ENCODE measurements around the gene CDKN2B-AS1.

DNA sequence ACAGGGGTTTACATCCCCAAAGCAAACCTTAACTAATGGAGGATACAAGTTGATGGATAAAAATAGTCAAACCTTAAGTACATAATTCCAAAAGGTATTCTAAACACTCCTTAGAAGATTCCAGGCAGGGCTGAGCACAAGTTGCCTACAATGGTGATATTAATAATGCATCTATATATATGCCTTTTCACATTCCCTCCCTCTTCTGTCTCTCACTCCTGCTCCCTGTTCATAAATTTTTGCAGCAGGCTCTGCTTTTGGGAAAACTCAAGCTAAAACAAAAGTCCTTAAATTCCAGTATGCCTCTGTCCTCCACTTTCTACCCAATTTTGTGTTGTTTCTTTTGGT is 153.9 kb downstream of the CDKN2B-AS1 start:
- TF ChIP-seq, protein P1, sequence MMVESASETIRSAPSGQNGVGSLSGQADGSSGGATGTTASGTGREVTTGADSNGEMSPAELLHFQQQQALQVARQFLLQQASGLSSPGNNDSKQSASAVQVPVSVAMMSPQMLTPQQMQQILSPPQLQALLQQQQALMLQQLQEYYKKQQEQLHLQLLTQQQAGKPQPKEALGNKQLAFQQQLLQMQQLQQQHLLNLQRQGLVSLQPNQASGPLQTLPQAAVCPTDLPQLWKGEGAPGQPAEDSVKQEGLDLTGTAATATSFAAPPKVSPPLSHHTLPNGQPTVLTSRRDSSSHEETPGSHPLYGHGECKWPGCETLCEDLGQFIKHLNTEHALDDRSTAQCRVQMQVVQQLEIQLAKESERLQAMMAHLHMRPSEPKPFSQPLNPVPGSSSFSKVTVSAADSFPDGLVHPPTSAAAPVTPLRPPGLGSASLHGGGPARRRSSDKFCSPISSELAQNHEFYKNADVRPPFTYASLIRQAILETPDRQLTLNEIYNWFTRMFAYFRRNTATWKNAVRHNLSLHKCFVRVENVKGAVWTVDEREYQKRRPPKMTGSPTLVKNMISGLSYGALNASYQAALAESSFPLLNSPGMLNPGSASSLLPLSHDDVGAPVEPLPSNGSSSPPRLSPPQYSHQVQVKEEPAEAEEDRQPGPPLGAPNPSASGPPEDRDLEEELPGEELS (CRISPR knock-in tag; IDR thresholded peaks at IDR 0.05) = no peak
- TF ChIP-seq, protein P2, sequence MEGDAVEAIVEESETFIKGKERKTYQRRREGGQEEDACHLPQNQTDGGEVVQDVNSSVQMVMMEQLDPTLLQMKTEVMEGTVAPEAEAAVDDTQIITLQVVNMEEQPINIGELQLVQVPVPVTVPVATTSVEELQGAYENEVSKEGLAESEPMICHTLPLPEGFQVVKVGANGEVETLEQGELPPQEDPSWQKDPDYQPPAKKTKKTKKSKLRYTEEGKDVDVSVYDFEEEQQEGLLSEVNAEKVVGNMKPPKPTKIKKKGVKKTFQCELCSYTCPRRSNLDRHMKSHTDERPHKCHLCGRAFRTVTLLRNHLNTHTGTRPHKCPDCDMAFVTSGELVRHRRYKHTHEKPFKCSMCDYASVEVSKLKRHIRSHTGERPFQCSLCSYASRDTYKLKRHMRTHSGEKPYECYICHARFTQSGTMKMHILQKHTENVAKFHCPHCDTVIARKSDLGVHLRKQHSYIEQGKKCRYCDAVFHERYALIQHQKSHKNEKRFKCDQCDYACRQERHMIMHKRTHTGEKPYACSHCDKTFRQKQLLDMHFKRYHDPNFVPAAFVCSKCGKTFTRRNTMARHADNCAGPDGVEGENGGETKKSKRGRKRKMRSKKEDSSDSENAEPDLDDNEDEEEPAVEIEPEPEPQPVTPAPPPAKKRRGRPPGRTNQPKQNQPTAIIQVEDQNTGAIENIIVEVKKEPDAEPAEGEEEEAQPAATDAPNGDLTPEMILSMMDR (IDR thresholded peaks at IDR 0.05) = no peak
- TF ChIP-seq, protein P3, sequence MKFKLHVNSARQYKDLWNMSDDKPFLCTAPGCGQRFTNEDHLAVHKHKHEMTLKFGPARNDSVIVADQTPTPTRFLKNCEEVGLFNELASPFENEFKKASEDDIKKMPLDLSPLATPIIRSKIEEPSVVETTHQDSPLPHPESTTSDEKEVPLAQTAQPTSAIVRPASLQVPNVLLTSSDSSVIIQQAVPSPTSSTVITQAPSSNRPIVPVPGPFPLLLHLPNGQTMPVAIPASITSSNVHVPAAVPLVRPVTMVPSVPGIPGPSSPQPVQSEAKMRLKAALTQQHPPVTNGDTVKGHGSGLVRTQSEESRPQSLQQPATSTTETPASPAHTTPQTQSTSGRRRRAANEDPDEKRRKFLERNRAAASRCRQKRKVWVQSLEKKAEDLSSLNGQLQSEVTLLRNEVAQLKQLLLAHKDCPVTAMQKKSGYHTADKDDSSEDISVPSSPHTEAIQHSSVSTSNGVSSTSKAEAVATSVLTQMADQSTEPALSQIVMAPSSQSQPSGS (CRISPR knock-in tag; IDR thresholded peaks at IDR 0.05; ENCODE audit: borderline replicate concordance, low read depth) = no peak
- TF ChIP-seq, protein P4, sequence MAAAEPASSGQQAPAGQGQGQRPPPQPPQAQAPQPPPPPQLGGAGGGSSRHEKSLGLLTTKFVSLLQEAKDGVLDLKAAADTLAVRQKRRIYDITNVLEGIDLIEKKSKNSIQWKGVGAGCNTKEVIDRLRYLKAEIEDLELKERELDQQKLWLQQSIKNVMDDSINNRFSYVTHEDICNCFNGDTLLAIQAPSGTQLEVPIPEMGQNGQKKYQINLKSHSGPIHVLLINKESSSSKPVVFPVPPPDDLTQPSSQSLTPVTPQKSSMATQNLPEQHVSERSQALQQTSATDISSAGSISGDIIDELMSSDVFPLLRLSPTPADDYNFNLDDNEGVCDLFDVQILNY (CRISPR knock-in tag; IDR thresholded peaks at IDR 0.05) = no peak
- TF ChIP-seq ZNF138 (CRISPR knock-in tag; conservative IDR thresholded peaks at IDR 0.05) = no peak
- no peak for TF ChIP-seq CREM (CRISPR knock-in tag; IDR thresholded peaks at IDR 0.05)
- TF ChIP-seq TEAD4 (CRISPR knock-in tag; IDR thresholded peaks at IDR 0.05) = no peak
- TF ChIP-seq ZNF396 (CRISPR knock-in tag; IDR thresholded peaks at IDR 0.05; ENCODE audit: borderline replicate concordance) = no peak
- TF ChIP-seq, protein P5, sequence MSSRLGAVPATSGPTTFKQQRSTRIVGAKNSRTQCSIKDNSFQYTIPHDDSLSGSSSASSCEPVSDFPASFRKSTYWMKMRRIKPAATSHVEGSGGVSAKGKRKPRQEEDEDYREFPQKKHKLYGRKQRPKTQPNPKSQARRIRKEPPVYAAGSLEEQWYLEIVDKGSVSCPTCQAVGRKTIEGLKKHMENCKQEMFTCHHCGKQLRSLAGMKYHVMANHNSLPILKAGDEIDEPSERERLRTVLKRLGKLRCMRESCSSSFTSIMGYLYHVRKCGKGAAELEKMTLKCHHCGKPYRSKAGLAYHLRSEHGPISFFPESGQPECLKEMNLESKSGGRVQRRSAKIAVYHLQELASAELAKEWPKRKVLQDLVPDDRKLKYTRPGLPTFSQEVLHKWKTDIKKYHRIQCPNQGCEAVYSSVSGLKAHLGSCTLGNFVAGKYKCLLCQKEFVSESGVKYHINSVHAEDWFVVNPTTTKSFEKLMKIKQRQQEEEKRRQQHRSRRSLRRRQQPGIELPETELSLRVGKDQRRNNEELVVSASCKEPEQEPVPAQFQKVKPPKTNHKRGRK (CRISPR knock-in tag; IDR thresholded peaks at IDR 0.05; ENCODE audit: borderline replicate concordance) = no peak
- TF ChIP-seq ESRRA (CRISPR knock-in tag; IDR thresholded peaks at IDR 0.05; ENCODE audit: borderline replicate concordance) = no peak
- TF ChIP-seq, protein P6, sequence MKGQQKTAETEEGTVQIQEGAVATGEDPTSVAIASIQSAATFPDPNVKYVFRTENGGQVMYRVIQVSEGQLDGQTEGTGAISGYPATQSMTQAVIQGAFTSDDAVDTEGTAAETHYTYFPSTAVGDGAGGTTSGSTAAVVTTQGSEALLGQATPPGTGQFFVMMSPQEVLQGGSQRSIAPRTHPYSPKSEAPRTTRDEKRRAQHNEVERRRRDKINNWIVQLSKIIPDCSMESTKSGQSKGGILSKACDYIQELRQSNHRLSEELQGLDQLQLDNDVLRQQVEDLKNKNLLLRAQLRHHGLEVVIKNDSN (CRISPR knock-in tag; IDR thresholded peaks at IDR 0.05) = no peak
- TF ChIP-seq, protein P7, sequence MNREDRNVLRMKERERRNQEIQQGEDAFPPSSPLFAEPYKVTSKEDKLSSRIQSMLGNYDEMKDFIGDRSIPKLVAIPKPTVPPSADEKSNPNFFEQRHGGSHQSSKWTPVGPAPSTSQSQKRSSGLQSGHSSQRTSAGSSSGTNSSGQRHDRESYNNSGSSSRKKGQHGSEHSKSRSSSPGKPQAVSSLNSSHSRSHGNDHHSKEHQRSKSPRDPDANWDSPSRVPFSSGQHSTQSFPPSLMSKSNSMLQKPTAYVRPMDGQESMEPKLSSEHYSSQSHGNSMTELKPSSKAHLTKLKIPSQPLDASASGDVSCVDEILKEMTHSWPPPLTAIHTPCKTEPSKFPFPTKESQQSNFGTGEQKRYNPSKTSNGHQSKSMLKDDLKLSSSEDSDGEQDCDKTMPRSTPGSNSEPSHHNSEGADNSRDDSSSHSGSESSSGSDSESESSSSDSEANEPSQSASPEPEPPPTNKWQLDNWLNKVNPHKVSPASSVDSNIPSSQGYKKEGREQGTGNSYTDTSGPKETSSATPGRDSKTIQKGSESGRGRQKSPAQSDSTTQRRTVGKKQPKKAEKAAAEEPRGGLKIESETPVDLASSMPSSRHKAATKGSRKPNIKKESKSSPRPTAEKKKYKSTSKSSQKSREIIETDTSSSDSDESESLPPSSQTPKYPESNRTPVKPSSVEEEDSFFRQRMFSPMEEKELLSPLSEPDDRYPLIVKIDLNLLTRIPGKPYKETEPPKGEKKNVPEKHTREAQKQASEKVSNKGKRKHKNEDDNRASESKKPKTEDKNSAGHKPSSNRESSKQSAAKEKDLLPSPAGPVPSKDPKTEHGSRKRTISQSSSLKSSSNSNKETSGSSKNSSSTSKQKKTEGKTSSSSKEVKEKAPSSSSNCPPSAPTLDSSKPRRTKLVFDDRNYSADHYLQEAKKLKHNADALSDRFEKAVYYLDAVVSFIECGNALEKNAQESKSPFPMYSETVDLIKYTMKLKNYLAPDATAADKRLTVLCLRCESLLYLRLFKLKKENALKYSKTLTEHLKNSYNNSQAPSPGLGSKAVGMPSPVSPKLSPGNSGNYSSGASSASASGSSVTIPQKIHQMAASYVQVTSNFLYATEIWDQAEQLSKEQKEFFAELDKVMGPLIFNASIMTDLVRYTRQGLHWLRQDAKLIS (CRISPR knock-in tag; IDR thresholded peaks at IDR 0.05; ENCODE audit: borderline replicate concordance) = no peak
